ENCODE data around the gene MAN1C1.

MAN1C1 gene

GRCh38 chr1:25814549-25815087 lies 198.0 kb downstream of the MAN1C1 start:
- no peak for DNase-seq (ENCODE audit: extremely low read depth, low read depth)
- no peak for TF ChIP-seq CTCF (IDR thresholded peaks at IDR 0.05; ENCODE audit: low read depth, low read length)

GRCh38 chr1:25815208-25816111 lies 198.9 kb downstream of the MAN1C1 start:
- DNase-seq (ENCODE audit: extremely low read depth, low read depth), result no peak
- no peak for TF ChIP-seq CTCF (IDR thresholded peaks at IDR 0.05; ENCODE audit: low read depth, low read length)

GRCh38 chr1:25816112-25816718 lies 199.6 kb downstream of the MAN1C1 start:
- no peak for DNase-seq (ENCODE audit: extremely low read depth, low read depth)
- no peak for TF ChIP-seq CTCF (IDR thresholded peaks at IDR 0.05; ENCODE audit: low read depth, low read length)

- DNase-seq (ENCODE audit: extremely low read depth, low read depth), result no peak
- TF ChIP-seq CTCF (IDR thresholded peaks at IDR 0.05; ENCODE audit: low read depth, low read length), result no peak
Observed at GRCh38 chr1:25817840-25818501, 201.4 kb downstream of the MAN1C1 start.

GRCh38 chr1:25818569-25818968 lies 202.0 kb downstream of the MAN1C1 start:
- DNase-seq (ENCODE audit: extremely low read depth, low read depth), result no peak
- TF ChIP-seq CTCF (IDR thresholded peaks at IDR 0.05; ENCODE audit: low read depth, low read length), result no peak

GRCh38 chr1:25819491-25820246 lies 203.1 kb downstream of the MAN1C1 start, which contains the start of gene MTFR1L:
Gene MTFR1L, plus strand, starts transcription at chr1:25819954. Its CDS starts 3,151 bp downstream, at chr1:25823105.
- TF ChIP-seq CTCF (IDR thresholded peaks at IDR 0.05; ENCODE audit: low read depth, low read length), result no peak
- no peak for DNase-seq (ENCODE audit: extremely low read depth, low read depth)
